HL-60 (cell line): ENCODE measurements around the gene SPNS3.

Source experiments
- CTCF ChIP-seq: IDR thresholded peaks from one replicate; pipeline ENCODE4 v1.5.1; 2011; ENCODE audit warnings: low read length, control low read depth, inconsistent platforms; ENCODE audit not compliant: insufficient read depth
- POLR2AphosphoS5 ChIP-seq: IDR thresholded peaks from 2 replicates; pipeline ENCODE4 v1.6.1; 2012; ENCODE audit warnings: low read depth
- REST ChIP-seq: IDR thresholded peaks from 2 replicates; pipeline ENCODE4 v1.6.1; 2012; ENCODE audit warnings: low read depth; ENCODE audit not compliant: insufficient replicate concordance

GRCh38 chr17:4497101-4497824 is 63.5 kb downstream of the SPNS3 start:
- TF ChIP-seq REST, result no peak
- no peak for TF ChIP-seq CTCF
- no peak for TF ChIP-seq POLR2AphosphoS5
